HUDEP-2 (cell line): ENCODE data around the gene DDX54.
"Not testable (repeated sequence)": the region's sequence is repeated elsewhere in the genome, so short reads cannot be mapped to it uniquely, and the experiment has no call there.

Experiments used
- DNase-seq, 76 experiments: peaks; one replicate each; lab custom pipeline; 2025; ENCODE audit not compliant: unreplicated experiment in 76 of 76; lab: John Stamatoyannopoulos, UW

The DDX54 gene

GRCh38 chr12:113143959-113144358 lies 41.3 kb downstream of the DDX54 start:
- no peak for DNase-seq

GRCh38 chr12:113142886-113143332 lies 42.4 kb downstream of the DDX54 start:
- DNase-seq, result no peak

GRCh38 chr12:113142173-113142885 lies 42.9 kb downstream of the DDX54 start:
- DNase-seq, result no peak

- DNase-seq, result not testable (repeated sequence)
Observed at GRCh38 chr12:113141716-113142115, 43.6 kb downstream of the DDX54 start.

- no peak for DNase-seq
Observed at GRCh38 chr12:113140706-113141105, 44.6 kb downstream of the DDX54 start.

- no peak for DNase-seq
Observed at GRCh38 chr12:113138826-113139225, 46.5 kb downstream of the DDX54 start.

- no peak for DNase-seq
Observed at GRCh38 chr12:113137861-113138783, 47.2 kb downstream of the DDX54 start.

- no peak for DNase-seq
Observed at GRCh38 chr12:113136990-113137511, 48.2 kb downstream of the DDX54 start.

GRCh38 chr12:113136128-113136989 lies 48.9 kb downstream of the DDX54 start:
- DNase-seq, result peak in 57 of 76 experiments; percentile 8 to 77 (median 42)

- DNase-seq, result peak in 34 of 76 experiments; percentile 1 to 71 (median 28)
Observed at GRCh38 chr12:113135178-113136127, 49.8 kb downstream of the DDX54 start, which contains the start of gene RASAL1. Gene RASAL1, minus strand, starts transcription at chr12:113135761. Its CDS starts 299 bp downstream, at chr12:113135462.

GRCh38 chr12:113134521-113134951 lies 50.7 kb downstream of the DDX54 start:
- no peak for DNase-seq

- DNase-seq, result no peak
Observed at GRCh38 chr12:113134071-113134470, 51.2 kb downstream of the DDX54 start.

- DNase-seq, result no peak
Observed at GRCh38 chr12:113133666-113134065, 51.6 kb downstream of the DDX54 start.

GRCh38 chr12:113133036-113133435 lies 52.2 kb downstream of the DDX54 start:
- peak in 1 of 76 experiments; percentile 22 for DNase-seq

- DNase-seq, result no peak
Observed at GRCh38 chr12:113131556-113131955, 53.7 kb downstream of the DDX54 start.

- no peak for DNase-seq
Observed at GRCh38 chr12:113130457-113131135, 54.7 kb downstream of the DDX54 start.

GRCh38 chr12:113129664-113130456 lies 55.4 kb downstream of the DDX54 start:
- no peak for DNase-seq
